Stomach (tissue), 9 donors: ENCODE data around the gene BCAN. TPM values are rescaled to one million over a fixed set of nuclear protein-coding genes. Genes with fewer than 3 reads are reported as not detected.
A peak's percentile ranks its signal among the peaks of the same experiment; 100 is the strongest.

ENCODE experiments used
- DNase-seq, 2 donors: peaks; one replicate each; pipeline versions ENCODE4 v3.0.0 to v3.0.0-alpha.2; 2013 to 2019
- H3K27ac ChIP-seq, 5 donors: fragments of 200-600 bp in 4 of 5; sonication (generic) in 4 of 5; one replicate each; pipeline ENCODE4 v1.5.1; 2013 to 2019; ENCODE audit warnings: mild to moderate bottlenecking in 1 of 5, moderate library complexity in 1 of 5
- H3K27me3 ChIP-seq, 3 donors: fragments of 200-600 bp; sonication (generic); one replicate each; pipeline ENCODE4 v1.5.1; 2017 to 2019; ENCODE audit warnings: mixed run types in 1 of 3
- H3K36me3 ChIP-seq, 4 donors: fragments of 200-600 bp; sonication (generic); 1 replicate in 3 of 4; 2 replicates in 1 of 4; pipeline ENCODE4 v1.5.1; 2016 to 2019
- H3K4me1 ChIP-seq, 4 donors: fragments of 200-600 bp; sonication (generic); one replicate each; pipeline ENCODE4 v1.5.1; 2016 to 2019
- H3K4me3 ChIP-seq, 4 donors: fragments of 200-600 bp; sonication (generic) in 3 of 4; one replicate each; pipeline ENCODE4 v1.5.1; 2016 to 2019; ENCODE audit warnings: mild to moderate bottlenecking in 1 of 4
- H3K9me3 ChIP-seq, 4 donors: fragments of 200-600 bp; sonication (generic); one replicate each; pipeline ENCODE4 v1.5.1; 2016 to 2019
- CTCF ChIP-seq, 7 experiments: fragments of 450-650 bp in 4 of 7; fragments of 200-600 bp in 3 of 7; sonication (generic) in 3 of 7; IDR thresholded peaks; one replicate each; pipeline ENCODE4 v1.5.1; 2016 to 2019; ENCODE audit warnings: antibody characterized with exemption in 7 of 7, control low read depth in 2 of 7, mild to moderate bottlenecking in 1 of 7
- EP300 ChIP-seq: sonication (generic); formaldehyde crosslinking; IDR thresholded peaks from one replicate; pipeline ENCODE4 v1.6.1; 2017; ENCODE audit warnings: antibody characterized with exemption
- POLR2A ChIP-seq, 4 donors: fragments of 450-650 bp; IDR thresholded peaks; one replicate each; pipeline ENCODE4 v1.6.1; 2016; ENCODE audit warnings: antibody characterized with exemption in 4 of 4, control low read depth in 2 of 4, mild to moderate bottlenecking in 1 of 4, moderate library complexity in 1 of 4
- POLR2AphosphoS5 ChIP-seq, 3 donors: sonication (generic); formaldehyde crosslinking; IDR thresholded peaks; one replicate each; pipeline ENCODE4 v1.6.1; 2016; ENCODE audit warnings: antibody characterized with exemption in 3 of 3
- WGBS, 5 donors: extraction: QIAGEN DNeasy Blood & Tissue Kit in 3 of 5; methylation state at CpG; one replicate each; pipeline versions ENCODE4 v1.1.5 to v1.1.7; 2013 to 2018; 5-methylcytosine and 5-hydroxymethylcytosine counted together
- intact Hi-C: fragments of 100-400 bp; cut with DNase I; formaldehyde crosslinking; loops from one replicate; pipeline ENCODE4 v1.15.1; 2023; ENCODE audit warnings: low total_unique reads
- polyA plus RNA-seq, 3 donors: library from polyadenylated mRNA; stranded (reverse); fragments of 200-250 nt; gene quantifications; one replicate each; pipeline ENCODE4 v1.2.3, GENCODE V29; 2013
- total RNA-seq, 5 donors: library from RNA; depleted of rRNA; stranded (reverse); fragments of >200 nt; gene quantifications; one replicate each; pipeline versions ENCODE4 v1.1.0 to v1.2.3, GENCODE V29; 2014 to 2016
- donor health status: healthy with polysubstance abuse.
- donor health status: Bipolar disorder and iron deficiency.
- donor health status: healthy.

Gene BCAN
- total and polyA plus RNA-seq, 8 donors: 0.05 to 39.7 (median 5.7) TPM; not detected in 5

GRCh38 chr1:156657741-156658319 is 15.9 kb downstream of the BCAN start:
- WGBS, 5 donors: 17 to 21% (median 18%) methylated on average over 15 of the region's 15 CpGs
- intact Hi-C loops: no loop called here
- H3K27me3 ChIP-seq: peaks cover 0 to 59% (median 20%) of the 10 kb centered on the region in 3 donors
- peaks cover 44 to 67% (median 61%) of the 10 kb centered on the region in 4 donors for H3K4me1 ChIP-seq
- no peaks in the 10 kb centered on the region for H3K36me3 ChIP-seq
- no peaks in the 10 kb centered on the region for H3K9me3 ChIP-seq
- H3K4me3 ChIP-seq: peak overlapping the region in 3 of 4 donors; percentile 36 to 44 (median 36)
- H3K27ac ChIP-seq: peak overlapping the region in 1 of 5 donors; percentile 18
- DNase-seq: peak in 1 of 2 donors; percentile 24
- TF ChIP-seq EP300 (no peak), CTCF (IDR thresholded peaks at IDR 0.05) (peak in 1 of 7 experiments; percentile 49), POLR2AphosphoS5 (IDR thresholded peaks at IDR 0.05) (no peak), POLR2A (IDR thresholded peaks at IDR 0.05) (no peak)

- intact Hi-C loops: no loop called here
- TF ChIP-seq POLR2AphosphoS5 (IDR thresholded peaks at IDR 0.05): no peak
- TF ChIP-seq POLR2A (IDR thresholded peaks at IDR 0.05): no peak
- TF ChIP-seq CTCF (IDR thresholded peaks at IDR 0.05): no peak
- TF ChIP-seq EP300: no peak
Measured at GRCh38 chr1:156658496-156658895, 16.6 kb downstream of the BCAN start.

GRCh38 chr1:156658945-156659574 is 17.1 kb downstream of the BCAN start:
- no peak for TF ChIP-seq EP300
- TF ChIP-seq POLR2AphosphoS5 (IDR thresholded peaks at IDR 0.05): no peak
- no peak for TF ChIP-seq CTCF (IDR thresholded peaks at IDR 0.05)
- no peak for TF ChIP-seq POLR2A (IDR thresholded peaks at IDR 0.05)
- peaks cover 54 to 79% (median 73%) of the 10 kb centered on the region in 4 donors for H3K4me1 ChIP-seq
- DNase-seq: peak in 1 of 2 donors; percentile 16
- H3K27me3 ChIP-seq: peaks cover 0 to 47% (median 20%) of the 10 kb centered on the region in 3 donors
- no peaks in the 10 kb centered on the region for H3K9me3 ChIP-seq
- H3K27ac ChIP-seq: peak overlapping the region in 2 of 5 donors; percentile 67 to 88
- WGBS, 5 donors: 65 to 82% (median 79%) methylated on average over 10 of the region's 10 CpGs
- H3K36me3 ChIP-seq: no peaks in the 10 kb centered on the region
- H3K4me3 ChIP-seq: no peak overlapping the region
- intact Hi-C loops: no loop called here

More at GRCh38 chr1:156658496-156658895, 16.6 kb downstream of the BCAN start:
- Histone ChIP-seq H3K9me3 (no peaks in the 10 kb centered on the region), H3K27ac (no peak overlapping the region), H3K36me3 (no peaks in the 10 kb centered on the region), H3K4me1 (peaks cover 48 to 74% (median 68%) of the 10 kb centered on the region in 4 donors), H3K27me3 (peaks cover 0 to 52% (median 20%) of the 10 kb centered on the region in 3 donors), H3K4me3 (no peak overlapping the region)
- DNase-seq: peak in 1 of 2 donors; percentile 19
- 88 to 93% (median 90%) methylated on average over 14 of the region's 14 CpGs for WGBS, 5 donors

GRCh38 chr1:156659661-156659987 is 17.7 kb downstream of the BCAN start:
- peaks cover 0 to 41% (median 19%) of the 10 kb centered on the region in 3 donors for H3K27me3 ChIP-seq
- H3K27ac ChIP-seq: peak overlapping the region in 4 of 5 donors; percentile 67 to 88 (median 84)
- no peaks in the 10 kb centered on the region for H3K9me3 ChIP-seq
- DNase-seq: no peak
- WGBS, 5 donors: 17 to 28% (median 28%) methylated on average over 6 of the region's 6 CpGs
- intact Hi-C loops: no loop called here
- H3K4me1 ChIP-seq: peaks cover 60 to 85% (median 79%) of the 10 kb centered on the region in 4 donors
- no peaks in the 10 kb centered on the region for H3K36me3 ChIP-seq
- peak overlapping the region; percentile 4 to 38 (median 13) for H3K4me3 ChIP-seq
- no peak for TF ChIP-seq POLR2AphosphoS5 (IDR thresholded peaks at IDR 0.05)
- TF ChIP-seq EP300: no peak
- TF ChIP-seq CTCF (IDR thresholded peaks at IDR 0.05): no peak
- TF ChIP-seq POLR2A (IDR thresholded peaks at IDR 0.05): no peak
